Karpas-422 (cell line): ENCODE data around the gene SOX12. TPM values are rescaled to one million over a fixed set of nuclear protein-coding genes. Genes with fewer than 3 reads are reported as not detected.

ENCODE experiments used
- DNase-seq: peaks from one replicate; pipeline ENCODE4 v3.0.0-alpha.2; 2015
- H2AFZ ChIP-seq: fragments of 200-600 bp; sonication (generic); 2 replicates; pipeline ENCODE4 v1.6.1; 2014; ENCODE audit warnings: antibody characterized with exemption, low read length, mixed read lengths
- H3K27ac ChIP-seq: fragments of 200-600 bp; sonication (generic); 2 replicates; pipeline ENCODE4 v1.5.1; 2014; ENCODE audit warnings: mild to moderate bottlenecking, low read length, moderate library complexity
- H3K27me3 ChIP-seq: fragments of 200-600 bp; sonication (generic); 2 replicates; pipeline ENCODE4 v1.6.1; 2014; ENCODE audit warnings: low read length, mixed read lengths
- H3K36me3 ChIP-seq: fragments of 200-600 bp; sonication (generic); 2 replicates; pipeline ENCODE4 v1.6.1; 2014; ENCODE audit warnings: low read length, mixed read lengths; ENCODE audit not compliant: insufficient read depth
- H3K4me1 ChIP-seq: fragments of 200-600 bp; sonication (generic); 2 replicates; pipeline ENCODE4 v1.6.1; 2014; ENCODE audit warnings: mild to moderate bottlenecking, low read length, mixed read lengths
- H3K4me2 ChIP-seq: fragments of 200-600 bp; sonication (generic); 2 replicates; pipeline ENCODE4 v1.6.1; 2014; ENCODE audit warnings: low read length, low read depth, mild to moderate bottlenecking; ENCODE audit not compliant: poor library complexity, severe bottlenecking
- H3K4me3 ChIP-seq: fragments of 200-600 bp; sonication (generic); 2 replicates; pipeline ENCODE4 v1.5.1; 2014; ENCODE audit warnings: mild to moderate bottlenecking, antibody characterized with exemption, low read length, mixed read lengths
- H3K79me2 ChIP-seq: fragments of 200-600 bp; sonication (generic); 2 replicates; pipeline ENCODE4 v1.6.1; 2014; ENCODE audit warnings: mild to moderate bottlenecking, low read length, mixed read lengths
- H3K9ac ChIP-seq: fragments of 200-600 bp; sonication (generic); 2 replicates; pipeline ENCODE4 v1.6.0; 2014; ENCODE audit warnings: low read length
- H3K9me2 ChIP-seq: fragments of 200-600 bp; sonication (generic), shearing (Covaris generic); replicated peaks from 2 replicates; pipeline ENCODE4 v1.6.0; 2014; ENCODE audit warnings: mild to moderate bottlenecking, low read length, moderate library complexity; ENCODE audit not compliant: insufficient read depth
- H3K9me3 ChIP-seq: fragments of 300-700, 200-600 bp; sonication (generic); 2 replicates; pipeline ENCODE4 v1.6.1; 2014; ENCODE audit warnings: low read length, mixed read lengths
- H4K20me1 ChIP-seq: fragments of 200-600 bp; sonication (generic); 2 replicates; pipeline ENCODE4 v1.6.1; 2014; ENCODE audit warnings: mild to moderate bottlenecking, antibody characterized with exemption, low read length, low read depth; ENCODE audit not compliant: insufficient read depth
- total RNA-seq: library from RNA; depleted of rRNA; stranded (reverse); fragments of >200 nt; shearing (Covaris generic); gene quantifications from 2 replicates; pipeline ENCODE4 v1.2.3, GENCODE V29; 2014; ENCODE audit warnings: low replicate concordance

SOX12 gene
- total RNA-seq, 1 experiment from 2014 or later: 8.3 TPM

DNA sequence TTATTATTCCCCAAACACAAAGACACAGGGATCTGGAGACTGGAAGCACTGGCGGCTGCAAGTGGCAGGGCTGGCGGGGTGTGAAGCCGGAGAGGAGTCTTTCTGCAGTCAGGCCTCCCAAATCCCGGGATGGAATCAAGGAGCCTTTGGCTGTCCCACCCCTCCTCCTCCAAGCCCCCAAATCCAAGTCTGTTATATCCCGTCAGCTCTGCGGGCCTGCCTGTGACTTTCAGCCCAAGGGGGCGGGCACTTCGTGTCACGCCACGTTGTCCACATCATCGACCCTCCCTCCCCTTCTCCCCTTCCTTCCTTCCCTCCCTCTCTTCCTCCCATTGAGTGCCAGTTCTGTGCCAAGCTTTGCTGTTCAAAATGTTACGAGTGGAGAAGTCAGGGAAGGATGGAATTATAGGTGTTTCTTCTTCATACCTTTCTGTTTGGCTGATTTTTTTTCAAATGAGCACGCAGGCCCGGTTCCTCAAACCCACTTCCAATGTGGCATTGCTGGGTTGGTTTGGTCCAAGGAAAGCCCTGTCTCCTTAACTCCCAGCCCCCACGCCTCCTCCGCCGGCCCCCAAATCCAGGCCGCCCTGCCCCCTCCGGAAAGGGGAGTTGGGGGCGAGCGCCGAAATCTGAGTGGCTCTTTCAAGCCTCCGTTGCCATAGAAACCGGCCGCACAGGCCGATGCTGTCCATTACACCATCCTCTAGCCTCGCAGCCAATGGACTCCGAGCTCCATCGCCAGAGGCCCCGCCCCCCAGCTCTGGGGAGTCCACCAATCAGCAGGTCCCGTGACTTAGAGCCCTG lies 15.3 kb upstream of the SOX12 start:
- Histone ChIP-seq H3K36me3 (no peaks in the 10 kb centered on the region), H3K4me2 (peak overlapping the region; percentile 50), H3K27ac (no peak overlapping the region), H3K79me2 (no peaks in the 10 kb centered on the region), H4K20me1 (no peaks in the 10 kb centered on the region), H3K27me3 (no peaks in the 10 kb centered on the region), H3K4me3 (no peak overlapping the region), H3K9ac (no peak overlapping the region), H3K9me2 (no peaks in the 10 kb centered on the region), H3K9me3 (no peaks in the 10 kb centered on the region), H3K4me1 (peaks cover 18% of the 10 kb centered on the region), H2AFZ (no peak overlapping the region)
- peak; percentile 94 for DNase-seq

- Histone ChIP-seq H3K9ac (no peak overlapping the region), H3K4me1 (peaks cover 18% of the 10 kb centered on the region), H3K9me2 (no peaks in the 10 kb centered on the region), H3K36me3 (no peaks in the 10 kb centered on the region), H3K27ac (no peak overlapping the region), H3K4me3 (no peak overlapping the region), H3K9me3 (no peaks in the 10 kb centered on the region), H3K4me2 (peak overlapping the region; percentile 50), H3K79me2 (no peaks in the 10 kb centered on the region), H4K20me1 (no peaks in the 10 kb centered on the region), H2AFZ (no peak overlapping the region), H3K27me3 (no peaks in the 10 kb centered on the region)
- DNase-seq: peak; percentile 34
These were observed 14.7 kb upstream of the SOX12 start for GRCh38 chr20:310645-311044.

DNA sequence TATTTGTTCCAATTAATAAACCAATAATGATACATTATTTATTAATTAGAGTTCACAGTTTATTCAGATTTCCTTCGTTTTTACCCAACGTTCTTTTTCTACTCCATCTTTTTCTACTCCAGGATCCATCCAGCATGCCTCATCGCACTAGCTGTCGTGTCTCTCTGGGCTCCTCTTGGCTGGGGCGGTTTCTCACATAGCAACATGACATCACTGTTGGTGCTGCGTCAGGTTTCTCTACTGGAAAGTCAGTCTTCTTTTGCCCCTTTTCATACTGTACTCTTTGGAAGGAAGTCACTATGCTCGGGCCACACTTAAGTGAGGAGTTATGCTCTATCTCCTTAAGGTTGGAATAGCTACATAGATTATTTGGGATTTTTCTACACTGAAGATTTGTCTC lies 13.7 kb upstream of the SOX12 start:
- no peaks in the 10 kb centered on the region for H3K79me2 ChIP-seq
- no peaks in the 10 kb centered on the region for H3K27me3 ChIP-seq
- no peak overlapping the region for H3K4me2 ChIP-seq
- H4K20me1 ChIP-seq: no peaks in the 10 kb centered on the region
- no peaks in the 10 kb centered on the region for H3K9me3 ChIP-seq
- no peak overlapping the region for H3K9ac ChIP-seq
- H3K9me2 ChIP-seq: no peaks in the 10 kb centered on the region
- peaks cover 18% of the 10 kb centered on the region for H3K4me1 ChIP-seq
- no peak overlapping the region for H3K27ac ChIP-seq
- H3K36me3 ChIP-seq: no peaks in the 10 kb centered on the region
- no peak overlapping the region for H3K4me3 ChIP-seq
- DNase-seq: no peak
- H2AFZ ChIP-seq: no peak overlapping the region

DNA sequence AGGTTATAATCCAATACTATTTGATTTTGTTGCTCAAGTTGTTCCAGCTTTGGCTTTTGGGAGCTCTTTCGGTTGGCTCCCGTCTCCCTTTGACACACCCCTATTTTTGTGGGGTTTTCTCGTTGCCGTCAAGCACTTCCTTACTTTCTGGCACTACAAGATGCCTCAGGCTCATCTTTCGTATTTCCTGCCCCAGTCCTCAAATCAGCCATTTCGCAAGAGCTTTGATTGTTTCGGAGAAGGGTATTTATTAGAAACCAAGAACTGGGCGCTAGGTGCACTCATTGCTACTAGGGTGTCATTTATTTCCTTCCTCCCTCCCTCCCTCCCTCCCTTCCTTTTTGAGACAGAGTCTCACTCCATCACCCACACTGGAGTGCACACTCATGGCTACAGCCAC lies 13.3 kb upstream of the SOX12 start:
- DNase-seq: no peak

DNA sequence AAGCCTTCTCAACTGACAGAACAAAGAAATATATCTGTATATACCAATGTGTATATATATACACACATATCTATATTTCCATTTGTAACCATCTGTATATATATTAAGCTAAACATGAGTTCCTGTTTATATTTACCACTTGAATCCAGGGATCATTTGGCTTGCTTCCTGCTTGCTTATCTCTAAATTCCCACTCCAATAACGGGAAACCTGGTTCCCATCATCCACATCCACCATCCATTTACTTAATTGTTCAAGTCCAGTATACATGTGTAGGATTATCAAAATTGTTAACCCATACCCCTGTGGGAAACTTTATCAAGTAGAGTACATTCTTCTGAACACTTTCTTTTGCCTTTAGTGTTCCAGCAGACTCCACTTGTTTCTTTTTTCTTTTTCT lies 12.5 kb upstream of the SOX12 start:
- Histone ChIP-seq H3K9ac (no peak overlapping the region), H3K36me3 (no peaks in the 10 kb centered on the region), H3K9me2 (no peaks in the 10 kb centered on the region), H3K4me2 (no peak overlapping the region), H2AFZ (no peak overlapping the region), H3K79me2 (no peaks in the 10 kb centered on the region), H4K20me1 (no peaks in the 10 kb centered on the region), H3K4me1 (peaks cover 18% of the 10 kb centered on the region), H3K27ac (no peak overlapping the region), H3K4me3 (no peak overlapping the region), H3K9me3 (no peaks in the 10 kb centered on the region), H3K27me3 (no peaks in the 10 kb centered on the region)
- no peak for DNase-seq

More for the DNA sequence above, 13.3 kb upstream of the SOX12 start:
- Histone ChIP-seq H3K4me1 (peaks cover 18% of the 10 kb centered on the region), H3K27me3 (no peaks in the 10 kb centered on the region), H3K9me2 (no peaks in the 10 kb centered on the region), H4K20me1 (no peaks in the 10 kb centered on the region), H3K4me2 (no peak overlapping the region), H3K9ac (no peak overlapping the region), H3K9me3 (no peaks in the 10 kb centered on the region), H3K79me2 (no peaks in the 10 kb centered on the region), H3K36me3 (no peaks in the 10 kb centered on the region), H2AFZ (no peak overlapping the region), H3K27ac (no peak overlapping the region), H3K4me3 (no peak overlapping the region)

DNA sequence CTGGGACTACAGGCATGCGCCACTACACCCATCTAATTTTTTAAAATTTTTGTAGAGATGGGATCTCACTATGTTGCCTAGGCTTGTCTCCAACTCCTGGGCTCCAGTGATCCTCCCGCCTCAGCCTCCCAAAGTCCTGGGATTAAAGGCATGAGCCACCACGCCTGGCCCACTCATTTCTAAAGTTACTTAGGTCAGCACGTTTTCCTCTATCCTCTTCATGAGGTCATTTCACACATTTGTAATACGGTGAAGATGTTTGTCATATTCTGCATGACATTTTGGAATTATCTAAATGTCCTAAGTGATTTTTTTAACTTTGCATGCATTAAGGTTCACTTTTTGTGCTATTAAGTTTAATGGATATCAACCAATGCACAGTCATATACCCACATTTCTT lies 11.9 kb upstream of the SOX12 start:
- Histone ChIP-seq H3K9ac (no peak overlapping the region), H2AFZ (no peak overlapping the region), H3K79me2 (no peaks in the 10 kb centered on the region), H3K36me3 (no peaks in the 10 kb centered on the region), H3K4me3 (no peak overlapping the region), H3K9me3 (no peaks in the 10 kb centered on the region), H3K4me1 (peaks cover 18% of the 10 kb centered on the region), H3K27me3 (no peaks in the 10 kb centered on the region), H3K9me2 (no peaks in the 10 kb centered on the region), H4K20me1 (no peaks in the 10 kb centered on the region), H3K4me2 (no peak overlapping the region), H3K27ac (no peak overlapping the region)
- no peak for DNase-seq

DNA sequence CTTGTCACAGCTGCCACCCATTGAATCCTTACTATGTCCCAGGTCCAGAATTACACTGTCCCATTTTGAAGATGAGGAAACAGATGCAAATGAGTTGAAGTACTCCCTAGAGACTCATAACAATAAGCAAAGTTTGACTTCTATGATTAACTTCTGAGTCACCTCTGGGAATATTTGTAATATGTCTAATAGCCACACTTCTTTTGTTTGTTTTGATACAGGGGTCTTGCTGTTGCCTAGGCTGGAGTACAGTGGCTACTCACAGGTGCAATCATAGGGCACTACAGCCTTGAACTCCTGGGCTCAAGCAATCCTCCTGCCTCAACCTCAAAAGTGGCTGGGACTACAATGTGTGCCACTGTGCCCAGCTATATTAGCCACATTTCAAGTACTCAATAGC lies 11.4 kb upstream of the SOX12 start:
- Histone ChIP-seq H3K4me2 (no peak overlapping the region), H3K27ac (no peak overlapping the region), H3K4me3 (no peak overlapping the region)

GRCh38 chr20:316316-317068 lies 8.9 kb upstream of the SOX12 start:
- no peak overlapping the region for H2AFZ ChIP-seq
- H3K4me3 ChIP-seq: no peak overlapping the region
- no peaks in the 10 kb centered on the region for H3K79me2 ChIP-seq
- H3K36me3 ChIP-seq: no peaks in the 10 kb centered on the region
- no peak overlapping the region for H3K27ac ChIP-seq
- H3K4me2 ChIP-seq: no peak overlapping the region
- H3K9ac ChIP-seq: no peak overlapping the region
- no peaks in the 10 kb centered on the region for H4K20me1 ChIP-seq
- no peaks in the 10 kb centered on the region for H3K27me3 ChIP-seq
- no peaks in the 10 kb centered on the region for H3K9me2 ChIP-seq
- H3K9me3 ChIP-seq: no peaks in the 10 kb centered on the region
- H3K4me1 ChIP-seq: peaks cover 7% of the 10 kb centered on the region
- DNase-seq: no peak

More for the DNA sequence above, 11.4 kb upstream of the SOX12 start:
- no peak for DNase-seq
- Histone ChIP-seq H3K79me2 (no peaks in the 10 kb centered on the region), H2AFZ (no peak overlapping the region), H3K27me3 (no peaks in the 10 kb centered on the region), H3K9me3 (no peaks in the 10 kb centered on the region), H3K36me3 (no peaks in the 10 kb centered on the region), H3K4me1 (peaks cover 18% of the 10 kb centered on the region), H3K9me2 (no peaks in the 10 kb centered on the region), H3K9ac (no peak overlapping the region), H4K20me1 (no peaks in the 10 kb centered on the region)
